ENCODE data around the gene ZRANB3.
A peak's percentile ranks its signal among the peaks of the same experiment; 100 is the strongest.

The ZRANB3 gene

GRCh38 chr2:135174049-135174809 is 356.8 kb downstream of the ZRANB3 start:
- no peak for DNase-seq (ENCODE audit: low read depth)

GRCh38 chr2:135169900-135170753 is 360.9 kb downstream of the ZRANB3 start:
- no peak for DNase-seq (ENCODE audit: low read depth)

DNA sequence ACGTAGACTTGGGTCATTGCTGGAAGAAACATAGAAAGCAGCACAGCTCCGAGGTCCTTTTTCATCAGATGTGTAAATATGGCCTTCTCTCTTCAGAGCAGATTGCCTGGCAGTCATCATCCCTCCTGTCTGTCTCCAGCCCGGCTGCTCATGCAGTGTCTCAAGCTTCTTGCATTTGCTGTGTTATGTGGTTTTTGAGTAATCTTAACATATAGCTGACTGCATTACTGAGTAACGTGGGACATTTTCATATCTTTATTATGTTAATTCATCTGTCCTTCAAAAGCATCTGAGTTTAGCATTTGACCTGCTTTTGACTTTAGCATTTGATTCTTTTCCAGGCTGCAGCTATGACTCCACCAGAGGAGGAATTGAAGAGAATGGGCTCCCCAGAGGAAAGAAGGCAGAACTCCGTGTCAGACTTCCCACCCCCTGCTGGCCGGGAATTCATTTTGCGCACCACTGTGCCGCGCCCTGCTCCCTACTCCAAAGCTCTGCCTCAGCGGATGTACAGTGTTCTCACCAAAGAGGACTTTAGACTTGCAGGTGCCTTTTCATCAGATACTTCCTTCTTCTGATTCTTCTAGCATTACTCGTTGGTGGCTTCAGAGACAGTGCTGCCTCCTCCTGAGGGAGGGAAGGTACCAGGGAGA is 362.7 kb downstream of the ZRANB3 start:
- DNase-seq (ENCODE audit: low read depth): no peak

DNA sequence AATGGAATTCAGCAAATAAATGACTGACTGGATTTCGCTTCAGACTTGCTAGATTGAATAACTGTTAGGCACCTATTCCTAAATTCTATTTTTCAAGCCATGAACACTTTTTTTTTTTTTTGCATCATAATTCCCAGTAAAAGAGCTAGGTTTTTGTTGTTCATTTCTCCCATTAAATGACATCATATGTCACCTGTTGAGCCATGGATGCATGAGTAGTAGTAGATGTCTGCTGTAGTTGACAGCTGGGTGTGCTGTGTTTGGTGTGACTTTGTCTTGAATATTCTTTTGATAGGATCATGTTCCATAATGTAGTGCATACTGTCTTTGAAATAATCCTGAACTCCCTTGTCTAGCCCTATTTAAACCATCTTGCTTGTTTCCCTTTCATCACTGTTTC is 363.7 kb downstream of the ZRANB3 start:
- DNase-seq (ENCODE audit: low read depth): no peak

GRCh38 chr2:135164431-135164830 is 366.6 kb downstream of the ZRANB3 start:
- DNase-seq (ENCODE audit: low read depth): no peak

- DNase-seq (ENCODE audit: low read depth): no peak
These were observed 367.1 kb downstream of the ZRANB3 start for GRCh38 chr2:135163901-135164300.

- DNase-seq (ENCODE audit: low read depth): no peak
These were observed 367.7 kb downstream of the ZRANB3 start for GRCh38 chr2:135163306-135163705.

DNA sequence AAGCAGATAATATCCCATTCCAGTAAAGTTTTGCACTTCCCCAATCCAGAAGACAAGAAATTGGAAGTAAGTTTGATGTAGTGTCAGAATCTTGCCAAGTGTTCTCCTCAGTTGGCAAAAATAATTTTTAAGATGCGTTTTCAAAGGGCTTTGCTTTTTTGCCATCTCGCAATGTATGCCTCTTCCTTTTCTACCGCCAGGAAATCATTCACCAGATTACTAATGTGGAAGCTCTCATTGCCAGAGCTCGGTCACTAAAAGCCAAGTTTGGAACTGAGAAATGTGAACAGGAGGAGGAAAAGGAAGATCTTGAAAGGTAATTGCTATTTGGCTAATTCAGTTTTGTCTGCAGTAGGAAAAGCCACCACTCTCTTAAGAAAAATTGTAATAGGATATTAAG is 368.2 kb downstream of the ZRANB3 start:
- DNase-seq (ENCODE audit: low read depth): no peak

- DNase-seq (ENCODE audit: low read depth): no peak
These were observed 368.6 kb downstream of the ZRANB3 start for GRCh38 chr2:135162377-135162776.

DNA sequence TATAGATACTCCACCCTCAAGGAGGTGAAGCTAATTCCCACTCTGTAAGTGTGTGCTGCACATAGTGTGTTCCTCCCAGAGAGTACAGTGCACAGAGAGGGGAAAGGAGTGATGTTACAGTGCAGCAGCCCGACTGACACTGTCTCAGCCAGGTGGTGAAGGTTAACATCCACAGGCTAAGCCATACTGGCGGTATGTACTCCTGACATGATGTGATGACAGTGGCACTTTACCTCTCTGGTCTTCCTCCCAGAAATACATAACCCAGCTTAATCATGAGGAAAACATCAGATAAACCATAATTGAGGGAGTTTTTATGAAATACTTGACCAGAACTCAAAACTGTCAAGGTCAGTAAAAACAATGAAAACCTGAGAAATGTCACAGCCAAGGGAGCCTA is 371.8 kb downstream of the ZRANB3 start:
- DNase-seq (ENCODE audit: low read depth): no peak

DNA sequence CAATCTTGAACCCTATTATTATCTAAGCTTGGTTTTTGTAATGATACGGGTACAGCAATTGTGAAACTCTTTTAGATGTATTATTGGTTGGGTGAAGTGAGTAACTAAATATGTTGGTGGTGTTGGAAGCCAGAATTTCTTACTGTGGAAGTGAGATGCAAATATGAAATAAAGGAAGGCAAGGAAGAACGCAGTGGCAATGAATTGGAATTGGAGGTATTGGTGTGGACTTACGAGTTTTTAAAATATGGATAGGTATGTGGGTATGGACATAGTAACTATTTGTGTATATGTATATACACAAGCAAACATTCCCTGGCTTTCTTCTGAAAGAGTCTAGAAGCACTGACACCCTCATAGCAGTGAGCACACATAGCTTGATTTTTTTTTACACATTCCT is 373.2 kb downstream of the ZRANB3 start:
- no peak for DNase-seq (ENCODE audit: low read depth)

- DNase-seq (ENCODE audit: low read depth): no peak
These were observed 376.1 kb downstream of the ZRANB3 start for GRCh38 chr2:135154962-135155361.

- DNase-seq (ENCODE audit: low read depth): no peak
These were observed 378.7 kb downstream of the ZRANB3 start for GRCh38 chr2:135152361-135152760.

- no peak for DNase-seq (ENCODE audit: low read depth)
These were observed 379.4 kb downstream of the ZRANB3 start for GRCh38 chr2:135151615-135152014.

DNA sequence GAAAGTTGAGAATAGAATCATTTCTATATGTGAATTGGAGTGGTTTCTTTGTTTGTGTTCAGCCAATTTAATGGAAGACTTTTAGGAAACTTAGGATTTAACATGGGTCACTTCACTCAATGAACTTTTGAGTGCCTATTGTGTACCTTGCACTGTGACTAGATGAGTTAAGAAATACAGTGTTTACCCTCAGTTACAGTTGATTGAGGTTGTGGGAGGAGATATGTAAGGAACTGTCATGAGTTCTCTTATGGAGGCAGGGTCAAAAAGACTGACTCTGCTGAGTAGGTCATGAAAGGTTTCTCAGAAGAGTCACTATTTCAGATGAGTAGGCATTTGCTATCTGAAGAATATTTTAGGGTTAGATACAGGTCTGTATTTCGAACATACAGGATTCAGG is 380.3 kb downstream of the ZRANB3 start:
- no peak for DNase-seq (ENCODE audit: low read depth)

- peak; percentile 10 for DNase-seq (ENCODE audit: low read depth)
These were observed 381.8 kb downstream of the ZRANB3 start for GRCh38 chr2:135149251-135149650.

- no peak for DNase-seq (ENCODE audit: low read depth)
These were observed 386.7 kb downstream of the ZRANB3 start for GRCh38 chr2:135144343-135144742.

- no peak for DNase-seq (ENCODE audit: low read depth)
These were observed 388.7 kb downstream of the ZRANB3 start for GRCh38 chr2:135142323-135142722.

GRCh38 chr2:135140606-135141005 is 390.4 kb downstream of the ZRANB3 start:
- no peak for DNase-seq (ENCODE audit: low read depth)

- DNase-seq (ENCODE audit: low read depth): no peak
These were observed 398.7 kb downstream of the ZRANB3 start for GRCh38 chr2:135132314-135132713.

DNA sequence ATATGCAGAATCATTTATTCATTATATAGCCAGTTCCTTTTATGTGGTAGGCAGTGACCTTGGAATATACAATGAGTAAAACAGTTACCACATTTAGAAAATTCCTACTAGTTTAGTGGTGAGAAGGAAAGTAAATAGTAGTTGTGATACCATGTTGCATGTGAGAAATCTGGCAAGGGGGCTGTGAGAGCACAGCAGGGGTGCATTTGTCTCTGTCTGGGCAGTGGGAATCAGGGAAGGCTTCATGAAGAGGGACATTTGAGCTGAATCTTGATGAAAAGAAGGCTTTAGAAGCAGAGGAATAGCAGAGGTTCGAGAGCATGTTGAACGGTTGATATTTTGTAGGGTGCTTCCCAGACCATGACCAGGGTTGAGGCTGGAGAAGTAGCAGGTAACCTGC is 400.3 kb downstream of the ZRANB3 start:
- DNase-seq (ENCODE audit: low read depth): no peak

DNA sequence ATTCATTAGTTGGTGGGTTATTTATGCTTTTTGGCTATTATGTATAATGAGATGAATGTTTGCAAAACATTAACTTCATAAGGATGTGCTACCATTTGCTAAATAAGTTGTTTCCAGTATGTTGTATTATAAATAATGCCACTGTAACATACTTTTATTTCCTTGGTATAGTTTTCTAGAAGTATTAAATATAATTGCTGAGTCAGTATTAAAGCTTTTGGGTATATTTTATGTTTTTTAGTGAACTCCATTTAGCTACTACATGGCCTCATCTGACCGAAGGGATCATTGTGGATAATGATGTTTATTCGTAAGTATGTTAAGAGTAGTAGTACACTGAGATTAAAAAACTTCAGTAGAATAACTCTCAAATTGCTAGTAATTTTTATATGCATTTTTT is 405.1 kb downstream of the ZRANB3 start:
- no peak for DNase-seq (ENCODE audit: low read depth)

All from fibroblast of the conjunctiva (primary cell).